H1 (cell line): ENCODE results near the gene DEK. TPM values are rescaled to one million over a fixed set of nuclear protein-coding genes. Genes with fewer than 3 reads are reported as not detected.

ENCODE experiments used
- CTCF ChIA-PET: fragments of 300-600 bp; sonication (Branson Sonifier 250); formaldehyde crosslinking; loops from one replicate; lab custom pipeline; 2021; ENCODE audit not compliant: partially characterized antibody; lab: Charles Lee
- POLR2A ChIA-PET: fragments of 300-600 bp; sonication (Branson Sonifier 250); formaldehyde crosslinking; loops from one replicate; lab custom pipeline; 2021; ENCODE audit warnings: inconsistent platforms; ENCODE audit not compliant: partially characterized antibody; lab: Charles Lee
- DNase-seq, 2 experiments: peaks; one replicate each; pipeline versions ENCODE4 v3.0.0 to v3.0.0-alpha.2; 2010 to 2022; ENCODE audit warnings: low spot score in 2 of 2, low read depth in 1 of 2, mixed read lengths in 1 of 2
- FAIRE-seq: peaks from 2 replicates; lab custom pipeline; 2011; peaks lifted over from hg19 to GRCh38; lab: Jason Lieb, UNC
- H2AFZ ChIP-seq: 2 replicates; pipeline ENCODE4 v1.8.1; 2012; ENCODE audit warnings: low read length, inconsistent platforms
- H2AK5ac ChIP-seq: 2 replicates; pipeline ENCODE4 v1.6.1; 2013; ENCODE audit warnings: low read depth, low read length
- H2BK120ac ChIP-seq: replicated peaks from 2 replicates; pipeline ENCODE3; 2013; ENCODE audit warnings: low read depth, low read length, inconsistent platforms
- H2BK12ac ChIP-seq: 2 replicates; pipeline ENCODE4 v1.6.1; 2013; ENCODE audit warnings: low read depth, low read length
- H2BK15ac ChIP-seq: 2 replicates; pipeline ENCODE4 v1.6.1; 2013; ENCODE audit warnings: low read length
- H2BK20ac ChIP-seq: 2 replicates; pipeline ENCODE4 v1.6.1; 2013; ENCODE audit warnings: low read length
- H2BK5ac ChIP-seq: 2 replicates; pipeline ENCODE4 v1.6.1; 2013; ENCODE audit warnings: low read depth, low read length
- H3K14ac ChIP-seq: 2 replicates; pipeline ENCODE4 v1.6.1; 2013; ENCODE audit warnings: inconsistent platforms; ENCODE audit not compliant: insufficient read length
- H3K18ac ChIP-seq: 2 replicates; pipeline ENCODE4 v1.6.1; 2013; ENCODE audit warnings: low read length; ENCODE audit errors: extremely low read depth
- H3K23ac ChIP-seq: 2 replicates; pipeline ENCODE4 v1.6.1; 2013; ENCODE audit warnings: inconsistent platforms; ENCODE audit not compliant: insufficient read length
- H3K23me2 ChIP-seq: 2 replicates; pipeline ENCODE4 v1.6.1; 2013; ENCODE audit warnings: low read depth, low read length
- H3K27ac ChIP-seq: 2 replicates; pipeline ENCODE4 v1.6.1; 2011; ENCODE audit warnings: low read depth, low read length, inconsistent platforms
- H3K27me3 ChIP-seq, 4 experiments: replicated peaks in 1 of 4; 1 replicate in 1 of 4; 2 replicates in 3 of 4; pipeline versions ENCODE4 v1.6.1 to v1.8.1; 2011 to 2013; ENCODE audit warnings: low read length in 3 of 4, mild to moderate bottlenecking in 3 of 4, inconsistent platforms in 2 of 4, mixed read lengths in 2 of 4, moderate library complexity in 1 of 4; ENCODE audit not compliant: control insufficient read depth in 3 of 4, insufficient read depth in 3 of 4; ENCODE audit errors: extremely low read depth in 1 of 4
- H3K36me3 ChIP-seq, 4 experiments: 2 replicates each; pipeline versions ENCODE4 v1.6.1 to v1.8.1; 2011 to 2013; ENCODE audit warnings: mild to moderate bottlenecking in 4 of 4, low read length in 3 of 4, moderate library complexity in 2 of 4, control low read depth in 1 of 4, inconsistent platforms in 1 of 4; ENCODE audit not compliant: insufficient read depth in 4 of 4, control insufficient read depth in 2 of 4
- H3K4ac ChIP-seq: replicated peaks from 2 replicates; pipeline ENCODE3; 2013; ENCODE audit warnings: low read length, low read depth, mixed read lengths, inconsistent platforms; ENCODE audit not compliant: insufficient read length
- H3K4me1 ChIP-seq, 4 experiments: replicated peaks in 1 of 4; 1 replicate in 1 of 4; 2 replicates in 3 of 4; pipeline versions ENCODE4 v1.6.1 to v1.8.1; 2011 to 2013; ENCODE audit warnings: low read length in 3 of 4, inconsistent platforms in 2 of 4, mixed read lengths in 1 of 4; ENCODE audit not compliant: insufficient read depth in 4 of 4, control insufficient read depth in 3 of 4
- H3K4me2 ChIP-seq, 2 experiments: 2 replicates each; pipeline versions ENCODE4 v1.6.1 to v1.8.1; 2011 to 2013; ENCODE audit warnings: low read depth in 2 of 2, low read length in 2 of 2, control low read depth in 1 of 2, inconsistent platforms in 1 of 2, mild to moderate bottlenecking in 1 of 2; ENCODE audit not compliant: insufficient read depth in 1 of 2
- H3K4me3 ChIP-seq, 4 experiments: fragments of 200-600, 300-600 bp in 1 of 4; sonication (generic), shearing (Covaris generic), sonication (Bioruptor Twin) in 1 of 4; 2 replicates each; pipeline versions ENCODE4 v1.5.1 to v1.8.1; 2011 to 2016; ENCODE audit warnings: low read length in 4 of 4, low read depth in 3 of 4, control low read depth in 2 of 4, inconsistent platforms in 2 of 4, mild to moderate bottlenecking in 2 of 4, mixed read lengths in 1 of 4, moderate library complexity in 1 of 4; ENCODE audit not compliant: insufficient read depth in 2 of 4; ENCODE audit errors: extremely low read depth in 1 of 4
- H3K56ac ChIP-seq: replicated peaks from 2 replicates; pipeline ENCODE3; 2013; ENCODE audit warnings: low read depth, mild to moderate bottlenecking, mixed read lengths, low read length, inconsistent platforms; ENCODE audit not compliant: insufficient read length
- H3K79me1 ChIP-seq: 2 replicates; pipeline ENCODE4 v1.6.1; 2013; ENCODE audit warnings: low read depth, low read length, control low read depth
- H3K79me2 ChIP-seq, 2 experiments: 2 replicates each; pipeline versions ENCODE4 v1.6.1 to v1.8.1; 2012 to 2013; ENCODE audit warnings: low read length in 2 of 2, mild to moderate bottlenecking in 2 of 2, inconsistent platforms in 1 of 2; ENCODE audit not compliant: insufficient read depth in 2 of 2, control insufficient read depth in 1 of 2
- H3K9ac ChIP-seq, 4 experiments: replicated peaks in 1 of 4; 1 replicate in 1 of 4; 2 replicates in 3 of 4; pipeline versions ENCODE4 v1.6.1 to v1.8.1; 2011 to 2013; ENCODE audit warnings: low read depth in 3 of 4, low read length in 3 of 4, control low read depth in 2 of 4, mild to moderate bottlenecking in 2 of 4, moderate library complexity in 2 of 4, inconsistent platforms in 1 of 4; ENCODE audit errors: extremely low read depth in 1 of 4
- H3K9me3 ChIP-seq, 2 experiments: 2 replicates each; pipeline versions ENCODE4 v1.6.1 to v1.8.1; 2012 to 2013; ENCODE audit warnings: mild to moderate bottlenecking in 2 of 2, moderate library complexity in 2 of 2, control low read depth in 1 of 2, inconsistent platforms in 1 of 2, low read depth in 1 of 2, low read length in 1 of 2, mixed read lengths in 1 of 2; ENCODE audit not compliant: insufficient read depth in 2 of 2
- H4K20me1 ChIP-seq, 2 experiments: replicated peaks in 1 of 2; 2 replicates each; pipeline versions ENCODE3 to v1.8.1; 2011 to 2013; ENCODE audit warnings: inconsistent platforms in 2 of 2, low read length in 2 of 2, mild to moderate bottlenecking in 1 of 2; ENCODE audit not compliant: insufficient read depth in 2 of 2, control insufficient read depth in 1 of 2
- H4K5ac ChIP-seq: 2 replicates; pipeline ENCODE4 v1.6.1; 2013; ENCODE audit warnings: low read length, low read depth, mixed read lengths, inconsistent platforms; ENCODE audit not compliant: insufficient read length
- H4K8ac ChIP-seq: 2 replicates; pipeline ENCODE4 v1.8.0; 2013; ENCODE audit warnings: mild to moderate bottlenecking, moderate library complexity, low read length, inconsistent platforms; ENCODE audit not compliant: insufficient read depth; ENCODE audit errors: extremely low read depth
- H4K91ac ChIP-seq: replicated peaks from 2 replicates; pipeline ENCODE3; 2013; ENCODE audit warnings: low read length, mixed read lengths, inconsistent platforms; ENCODE audit not compliant: insufficient read length
- CHD2 ChIP-seq: IDR thresholded peaks from 2 replicates; pipeline ENCODE4 v1.6.1; 2012; ENCODE audit warnings: low read length, improper control_type of control experiment
- WGBS, 2 experiments: shearing (Covaris generic) in 1 of 2; methylation state at CpG; one replicate each; pipeline versions ENCODE4 v1.1.6 to v1.1.7; 2013 to 2015; ENCODE audit warnings: low lambda C conversion rate in 2 of 2, mixed read lengths in 2 of 2, inconsistent platforms in 1 of 2, low coverage in 1 of 2, missing lambda C conversion rate in 1 of 2; ENCODE audit not compliant: insufficient replicate concordance in 2 of 2, insufficient coverage in 1 of 2, insufficient read length in 1 of 2; ENCODE audit errors: extremely low coverage in 1 of 2, missing lambda C conversion rate in 1 of 2; 5-methylcytosine and 5-hydroxymethylcytosine counted together
- polyA plus RNA-seq, 7 experiments: library from polyadenylated mRNA; depleted of rRNA in 3 of 7; stranded (reverse) in 5 of 7; unstranded in 2 of 7; fragments of >200 nt in 5 of 7; fragments of 200-250 nt in 2 of 7; gene quantifications; 1 replicate in 5 of 7; 2 replicates in 1 of 7; 4 replicates in 1 of 7; pipeline versions ENCODE4 v1.2.1 to v1.2.3, GENCODE V29; 2011 to 2013; ENCODE audit warnings: missing spikeins in 2 of 7, mixed read lengths in 2 of 7
- total RNA-seq: library from RNA; stranded (reverse); fragmentation: NEBNext Ultra II Directional; extraction: Animal tissue kit (Norgen Biotek cat#: 25700); gene quantifications from 2 replicates; pipeline ENCODE4 v1.2.1, GENCODE V29; 2021

DEK gene
- total and polyA plus RNA-seq, 2 of the 8 experiments (the other 6 are each of a cell fraction or from before 2014, with no cell fraction given) = 40.0 to 228 TPM

- CTCF ChIA-PET = interaction anchor here (0.6 to 1.3 kb wide), 2 partner anchors 65 to 578 kb away, joined by 4 to 6 read pairs; no protein-coding TSS in a partner anchor
- WGBS, 2 experiments = 91% methylated on average over 6 of the region's 6 CpGs; no CpG with 5 or more reads in 1 of the 2 experiments
- POLR2A ChIA-PET = no interaction called here
These were observed 60.5 kb downstream of the DEK start for GRCh38 chr6:18203786-18204185.

More at GRCh38 chr6:18203786-18204185, 60.5 kb downstream of the DEK start:
- TF ChIP-seq CHD2 = no peak
- TF ChIP-seq, all 59 proteins: peak for 0
- Histone ChIP-seq H3K4me1 (peaks cover 0 to 2% (median 0%) of the 10 kb centered on the region in 4 experiments; a peak in 1 of 7 replicates), H3K9me3 (no peaks in the 10 kb centered on the region), H2BK12ac (no peak overlapping the region), H2BK20ac (no peak overlapping the region), H3K36me3 (peaks cover 0 to 2% (median 0%) of the 10 kb centered on the region in 4 experiments; a peak in 2 of 8 replicates), H3K14ac (no peak overlapping the region), H2AFZ (no peak overlapping the region), H3K4ac (no peak overlapping the region), H2BK15ac (no peak overlapping the region), H3K9ac (no peak overlapping the region), H3K23ac (no peak overlapping the region), H4K91ac (no peak overlapping the region), H3K56ac (no peak overlapping the region), H2BK120ac (no peak overlapping the region), H4K8ac (no peak overlapping the region), H4K20me1 (no peaks in the 10 kb centered on the region), H3K79me1 (no peaks in the 10 kb centered on the region), H3K23me2 (no peaks in the 10 kb centered on the region), H3K4me2 (no peak overlapping the region), H4K5ac (no peak overlapping the region), H2AK5ac (no peak overlapping the region), H3K18ac (no peak overlapping the region), H3K27ac (no peak overlapping the region), H3K27me3 (no peaks in the 10 kb centered on the region), H3K79me2 (no peaks in the 10 kb centered on the region), H3K4me3 (no peak overlapping the region), H2BK5ac (no peak overlapping the region)
- no peak for DNase-seq
- no peak for FAIRE-seq
